ENCODE measurements around the gene ARL8A.
"Not testable (repeated sequence)": the region's sequence is repeated elsewhere in the genome, so short reads cannot be mapped to it uniquely, and the experiment has no call there.

ARL8A gene

GRCh38 chr1:202172015-202172355 is 27.4 kb upstream of the ARL8A start:
- no peak for DNase-seq

- no peak for DNase-seq
Measured at GRCh38 chr1:202171292-202172014, 26.9 kb upstream of the ARL8A start.

- no peak for DNase-seq
Measured at GRCh38 chr1:202170726-202171125, 26.2 kb upstream of the ARL8A start.

- DNase-seq = no peak
Measured at GRCh38 chr1:202168861-202169260, 24.3 kb upstream of the ARL8A start.

- DNase-seq = no peak
Measured at GRCh38 chr1:202167708-202168415, 23.3 kb upstream of the ARL8A start.

- not testable (repeated sequence) for DNase-seq
Measured at GRCh38 chr1:202167054-202167453, 22.5 kb upstream of the ARL8A start.

GRCh38 chr1:202165942-202166843 is 21.7 kb upstream of the ARL8A start:
- DNase-seq = no peak

GRCh38 chr1:202165267-202165941 is 20.9 kb upstream of the ARL8A start:
- DNase-seq = no peak

GRCh38 chr1:202164271-202165037 is 19.9 kb upstream of the ARL8A start:
- no peak for DNase-seq

- DNase-seq = no peak
Measured at GRCh38 chr1:202163281-202164270, 19.0 kb upstream of the ARL8A start.

GRCh38 chr1:202162418-202163280 is 18.1 kb upstream of the ARL8A start:
- DNase-seq = no peak

GRCh38 chr1:202162047-202162417 is 17.5 kb upstream of the ARL8A start:
- DNase-seq = no peak

GRCh38 chr1:202161151-202162046 is 16.9 kb upstream of the ARL8A start:
- no peak for DNase-seq

GRCh38 chr1:202160377-202160940 is 15.9 kb upstream of the ARL8A start, which contains the start of gene PTPN7:
TSS of gene PTPN7 (minus strand) at chr1:202160602. CDS start at chr1:202159402, 1,200 bp downstream.
- no peak for DNase-seq

GRCh38 chr1:202159534-202160371 is 15.2 kb upstream of the ARL8A start:
- no peak for DNase-seq

- DNase-seq = no peak
Measured at GRCh38 chr1:202158810-202159533, 14.4 kb upstream of the ARL8A start.

- no peak for DNase-seq
Measured at GRCh38 chr1:202157945-202158344, 13.4 kb upstream of the ARL8A start.

All from amniotic stem cell (primary cell).